CD4-positive, alpha-beta T cell treated with Interleukin-12 subunit alpha and Interleukin-12 subunit beta, for 1 hour (primary cell): ENCODE results near the gene CFDP1.

Source experiments
- DNase-seq: peaks from one replicate; pipeline ENCODE4 v3.0.0-alpha.2; 2020

Gene CFDP1

GRCh38 chr16:75315539-75316306 lies 117.6 kb downstream of the CFDP1 start:
- DNase-seq: no peak

- no peak for DNase-seq
These were observed 120.4 kb downstream of the CFDP1 start for GRCh38 chr16:75312875-75313274.

GRCh38 chr16:75311383-75311938 lies 121.8 kb downstream of the CFDP1 start:
- DNase-seq: no peak

GRCh38 chr16:75310541-75310940 lies 122.8 kb downstream of the CFDP1 start:
- DNase-seq: no peak

DNA sequence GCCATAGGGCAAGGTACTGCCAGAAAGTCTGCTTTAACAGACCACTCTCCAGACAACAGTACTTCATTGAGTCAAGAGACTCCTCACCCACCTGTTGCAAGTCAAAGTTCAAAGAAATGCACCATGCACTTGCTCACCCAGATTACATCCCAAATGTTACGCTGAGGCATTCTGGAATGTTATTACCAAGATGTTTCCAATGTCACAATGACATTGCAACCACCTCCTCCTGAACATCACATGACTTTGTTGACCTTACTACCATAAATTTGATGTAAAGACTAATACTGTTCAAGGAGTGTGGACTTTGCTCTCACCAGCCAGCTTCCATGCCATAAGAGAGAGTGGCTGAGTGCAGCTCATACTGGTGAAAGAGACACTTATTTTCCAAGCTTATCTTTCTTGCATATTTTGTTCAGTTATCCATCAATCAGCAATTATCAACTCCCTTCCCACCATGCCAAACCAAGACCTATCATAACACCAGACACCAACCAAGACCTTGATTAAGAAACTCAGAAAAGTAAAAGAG lies 123.3 kb downstream of the CFDP1 start:
- DNase-seq: no peak

DNA sequence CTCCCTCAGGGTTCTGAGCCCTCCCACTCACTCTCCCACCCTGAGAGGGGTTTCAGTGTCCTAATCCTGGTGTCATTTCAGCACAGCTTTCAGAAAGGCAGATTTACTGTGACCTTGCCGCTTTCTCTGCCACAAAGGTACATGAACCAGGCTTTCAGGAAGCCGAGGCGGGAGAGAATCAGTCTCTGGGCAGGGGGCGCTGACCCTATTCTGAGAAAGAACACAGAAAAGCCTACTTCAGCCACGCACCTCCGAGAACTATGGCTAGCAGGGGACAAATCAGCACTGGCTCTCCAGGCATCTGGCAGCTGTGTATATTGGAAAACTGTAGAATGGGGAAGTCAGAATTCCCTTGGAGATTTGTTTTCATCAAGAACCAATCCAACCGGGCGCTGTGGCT lies 124.1 kb downstream of the CFDP1 start:
- no peak for DNase-seq

GRCh38 chr16:75308011-75308410 lies 125.3 kb downstream of the CFDP1 start:
- no peak for DNase-seq

GRCh38 chr16:75307506-75307905 lies 125.8 kb downstream of the CFDP1 start:
- no peak for DNase-seq

DNA sequence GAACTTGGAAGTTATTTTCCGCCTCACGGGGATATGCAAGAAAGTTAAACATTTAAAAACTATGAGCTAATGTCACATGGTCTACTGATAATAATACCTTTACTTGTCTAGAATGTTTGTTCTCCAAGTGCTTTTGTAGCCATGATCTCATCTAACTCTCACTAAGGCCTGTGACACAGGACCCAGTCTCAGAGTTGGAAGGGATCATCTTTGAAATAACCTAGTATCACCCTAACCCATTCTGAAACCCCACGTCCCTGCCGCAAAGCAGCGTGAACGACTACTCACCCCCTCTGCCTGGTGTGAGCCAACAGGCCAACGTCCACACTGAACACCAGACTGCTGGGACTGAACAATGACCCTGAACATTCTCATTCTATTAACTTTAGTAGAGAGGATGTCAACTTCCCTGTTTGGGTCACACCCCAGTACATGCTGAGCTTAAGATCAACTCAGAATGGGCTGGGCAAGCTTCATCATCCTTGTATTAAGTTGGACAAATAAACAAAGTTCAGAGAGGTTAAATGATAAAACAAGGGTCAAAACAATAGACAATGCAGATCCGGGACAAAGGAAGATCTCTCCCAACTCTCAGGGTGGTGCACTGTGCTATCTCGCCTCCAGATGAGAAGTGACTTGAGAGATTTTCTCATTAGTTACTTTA lies 127.1 kb downstream of the CFDP1 start:
- DNase-seq: no peak

- peak; percentile 13 for DNase-seq
These were observed 127.8 kb downstream of the CFDP1 start for GRCh38 chr16:75305364-75306098.

DNA sequence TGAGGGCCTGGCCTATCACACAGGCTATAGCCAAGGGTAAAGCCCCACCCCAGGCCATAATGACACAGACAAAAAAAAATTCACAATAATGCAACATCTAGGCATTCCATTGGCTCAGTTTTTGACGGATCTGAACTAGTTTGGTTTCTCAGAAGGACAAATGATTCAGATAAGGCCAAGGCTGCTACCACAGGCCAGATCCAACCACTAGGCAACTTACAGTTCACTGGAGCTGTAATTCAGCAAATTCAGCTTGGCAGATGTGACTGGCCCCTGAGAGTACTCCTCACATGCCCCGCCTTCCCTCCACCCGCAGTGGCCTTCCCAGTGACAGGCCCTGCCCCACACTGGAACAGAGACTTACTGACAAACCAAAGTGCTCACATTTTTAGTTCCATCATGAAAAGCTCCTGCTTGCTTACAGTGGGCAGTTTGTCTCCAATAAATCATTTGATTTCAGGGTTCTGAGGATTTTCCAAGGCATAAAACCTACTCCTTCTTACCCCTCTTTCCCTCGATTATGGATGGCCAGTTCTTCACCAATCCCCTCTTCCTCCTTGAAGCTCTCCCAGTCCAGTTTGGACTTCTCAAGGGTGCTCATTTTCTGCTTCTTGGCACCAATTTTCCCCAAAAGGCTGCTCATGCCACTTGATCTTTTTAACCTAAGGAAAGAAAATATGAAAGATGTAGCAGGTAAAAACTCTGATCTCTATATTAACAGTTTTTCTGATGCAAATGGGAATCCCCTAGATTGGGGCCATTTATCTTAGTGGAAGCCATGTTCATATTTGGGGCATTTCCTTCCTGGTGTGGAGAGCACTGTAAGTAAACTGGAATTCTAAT lies 128.6 kb downstream of the CFDP1 start:
- DNase-seq: no peak

DNA sequence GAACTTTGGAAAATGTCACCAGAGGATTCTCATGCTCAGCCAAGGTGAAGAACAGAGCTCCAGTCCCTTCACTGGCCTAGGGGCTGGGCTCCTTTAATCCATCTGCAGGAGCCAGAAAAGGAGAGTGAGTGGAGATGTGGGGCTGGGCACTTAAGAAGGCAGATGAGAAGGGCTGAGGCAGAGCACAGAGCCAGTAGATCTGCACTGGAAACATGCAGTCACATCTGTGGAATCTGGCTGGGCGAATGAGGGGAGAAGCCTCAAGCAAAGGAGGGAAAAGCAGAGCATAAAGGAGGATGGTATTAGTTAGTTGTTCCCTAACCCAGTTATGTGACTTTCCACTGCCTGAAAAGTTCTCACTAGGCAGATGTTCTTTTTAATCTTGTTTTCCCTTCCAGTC lies 131.5 kb downstream of the CFDP1 start:
- DNase-seq: no peak

DNA sequence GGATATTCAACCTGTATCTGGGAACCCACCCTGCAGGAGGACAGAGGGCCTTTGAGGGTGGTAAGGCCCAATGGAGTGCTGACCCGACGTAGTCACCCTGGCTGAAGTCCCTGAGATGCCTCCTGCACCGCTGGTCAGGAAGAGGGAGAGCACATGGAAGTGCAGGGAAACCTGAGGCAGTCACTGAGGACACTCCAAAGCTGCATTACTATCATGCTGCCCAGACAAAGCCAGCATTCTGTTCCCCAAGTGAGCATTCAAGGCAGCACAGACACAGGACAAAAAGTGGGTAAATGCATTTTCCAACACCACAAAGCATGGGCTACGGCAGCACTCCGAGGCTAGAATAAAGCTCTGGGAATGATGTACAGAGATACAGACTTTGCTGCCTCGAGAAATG lies 135.0 kb downstream of the CFDP1 start:
- no peak for DNase-seq

- no peak for DNase-seq
These were observed 136.7 kb downstream of the CFDP1 start for GRCh38 chr16:75296606-75297005.

DNA sequence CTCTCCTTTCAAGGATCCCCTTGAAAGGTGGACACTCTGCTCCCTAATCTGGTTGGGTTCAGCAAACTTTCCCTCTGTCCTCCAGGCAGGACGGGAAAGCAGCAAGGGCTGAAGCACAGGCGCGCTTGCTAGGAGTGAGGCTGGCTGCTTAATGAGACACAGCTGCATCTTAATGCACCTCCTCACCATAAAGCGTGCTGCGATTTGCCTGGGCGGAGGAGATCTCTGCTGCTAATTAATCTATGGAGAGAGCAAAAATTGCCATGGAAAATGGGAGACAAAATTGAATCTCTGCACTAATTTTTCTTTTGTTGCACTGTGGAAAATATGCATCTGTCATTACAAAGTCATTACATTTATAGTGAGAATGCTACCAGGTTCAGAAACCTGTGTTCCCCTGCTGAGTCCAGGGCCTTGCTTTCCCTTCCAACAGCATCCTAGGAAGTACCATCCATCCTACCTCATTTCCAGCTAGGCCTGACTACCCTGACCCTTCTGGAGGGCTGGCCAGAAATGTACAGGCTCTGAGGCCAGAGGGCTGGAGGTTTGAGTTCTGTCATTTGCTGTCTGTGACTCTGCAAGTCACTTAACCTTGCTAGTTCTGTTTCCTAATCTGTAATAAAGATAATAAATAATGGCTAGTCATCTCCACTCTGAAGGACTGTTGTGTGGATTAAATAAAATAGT lies 138.4 kb downstream of the CFDP1 start:
- DNase-seq: no peak

DNA sequence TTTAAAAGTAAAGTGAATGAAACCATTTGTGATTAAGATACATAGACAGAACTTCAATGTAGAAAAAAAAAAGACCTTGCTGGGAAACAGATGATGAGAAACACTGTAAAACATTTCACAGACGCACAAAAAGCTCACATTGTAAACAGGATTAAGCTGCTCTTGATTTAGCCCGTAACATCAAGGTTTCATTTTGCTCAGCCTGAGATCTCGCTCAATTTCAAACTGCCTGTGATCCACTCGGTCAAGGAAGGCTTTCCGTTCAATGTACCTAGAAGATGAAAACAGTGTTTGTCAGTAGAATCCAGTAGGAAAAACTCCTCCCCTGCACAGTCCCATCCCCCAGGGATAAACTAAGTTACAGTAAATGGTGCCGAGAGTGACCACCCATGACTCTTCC lies 139.5 kb downstream of the CFDP1 start:
- no peak for DNase-seq

GRCh38 chr16:75293173-75293572 lies 140.1 kb downstream of the CFDP1 start:
- DNase-seq: no peak

GRCh38 chr16:75292691-75293090 lies 140.6 kb downstream of the CFDP1 start:
- DNase-seq: no peak

GRCh38 chr16:75289189-75289588 lies 144.1 kb downstream of the CFDP1 start:
- no peak for DNase-seq

DNA sequence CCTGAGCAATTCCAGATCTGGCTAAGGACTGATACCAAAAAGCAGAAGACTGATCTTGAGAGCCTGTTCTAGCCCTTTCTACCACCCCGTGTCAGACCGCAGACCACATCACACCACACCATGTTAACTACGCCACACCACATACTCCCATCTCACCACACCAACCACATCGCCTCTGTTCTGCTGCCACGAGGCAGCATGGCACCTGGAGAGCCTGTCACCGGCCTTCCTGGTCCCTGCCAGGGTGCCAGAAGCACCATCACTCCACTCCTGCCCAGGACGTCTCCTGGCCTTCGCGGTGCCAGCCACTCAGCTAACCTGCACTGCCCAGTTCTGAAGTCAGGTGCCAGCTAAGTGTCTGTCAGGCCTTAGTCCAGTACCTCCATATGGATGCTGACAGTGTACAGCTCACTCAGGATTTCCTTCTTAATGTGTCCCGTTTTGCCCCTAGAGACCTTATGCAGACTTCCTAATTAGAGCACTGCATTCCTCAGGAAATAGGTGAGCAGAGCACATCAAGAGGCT lies 144.6 kb downstream of the CFDP1 start:
- peak; percentile 70 for DNase-seq

DNA sequence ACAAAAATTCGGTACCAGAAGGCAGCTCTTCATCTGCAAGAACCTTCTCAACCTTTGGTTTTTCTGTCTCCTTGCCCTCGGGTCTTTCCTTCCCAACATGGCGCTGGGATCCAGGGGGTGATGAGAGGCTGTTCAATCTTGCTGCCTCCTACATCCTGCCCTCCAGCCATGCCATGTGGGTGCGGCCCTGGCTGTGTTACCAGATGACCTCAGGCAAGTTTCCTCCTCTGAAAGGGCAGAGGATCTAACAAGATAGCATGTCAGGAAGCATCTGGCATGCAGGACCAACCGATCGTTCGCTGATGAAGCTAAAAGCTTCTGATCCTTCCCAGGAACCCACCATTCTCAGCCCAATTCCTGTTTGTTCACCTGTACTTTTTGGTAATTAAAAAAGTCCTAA lies 145.1 kb downstream of the CFDP1 start:
- DNase-seq: no peak

DNA sequence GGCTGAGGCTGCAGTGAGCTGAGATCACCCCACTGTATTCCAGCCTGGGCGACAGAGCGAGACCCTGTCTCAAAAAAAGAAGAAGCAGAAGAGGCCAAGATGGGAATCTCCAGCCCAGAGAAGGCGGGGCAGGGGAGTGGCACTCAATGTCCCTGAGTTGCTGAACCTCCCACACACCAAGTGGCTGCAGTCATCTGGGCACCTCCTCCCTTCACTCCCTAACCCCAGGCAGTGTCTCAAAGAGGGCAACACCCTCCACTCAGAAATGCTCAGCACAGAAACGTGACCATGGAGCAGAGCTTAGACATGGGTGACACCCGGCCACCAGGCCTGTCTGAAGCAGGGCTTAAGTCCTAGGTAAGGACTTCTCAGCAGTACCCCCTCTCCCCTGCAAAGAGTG lies 145.6 kb downstream of the CFDP1 start:
- DNase-seq: no peak
